DMS 273 (cell line): ENCODE measurements around the gene SERPINB8.

ENCODE experiments used
- DNase-seq: peaks from one replicate; lab custom pipeline; 2025; ENCODE audit not compliant: unreplicated experiment; lab: John Stamatoyannopoulos, UW

The SERPINB8 gene

DNA sequence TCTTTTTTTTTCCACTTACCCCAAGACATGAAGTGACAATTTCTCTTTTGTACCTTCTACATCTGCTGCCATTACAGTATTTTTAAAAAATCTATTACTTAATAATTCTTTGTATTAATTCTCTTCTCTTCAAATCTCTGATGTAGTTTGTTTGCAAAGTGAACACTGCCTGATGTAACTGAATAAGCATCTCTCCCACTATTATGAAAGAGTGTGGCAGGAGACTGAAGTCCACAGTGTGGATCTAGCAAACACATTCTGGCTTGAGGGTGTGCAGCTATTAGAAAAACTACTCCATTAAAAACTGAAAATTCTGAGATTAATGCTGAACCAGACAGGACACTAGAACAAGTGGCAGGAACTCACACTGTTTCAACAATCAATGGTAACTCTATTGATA is 5.0 kb upstream of the SERPINB8 start:
- no peak for DNase-seq

DNA sequence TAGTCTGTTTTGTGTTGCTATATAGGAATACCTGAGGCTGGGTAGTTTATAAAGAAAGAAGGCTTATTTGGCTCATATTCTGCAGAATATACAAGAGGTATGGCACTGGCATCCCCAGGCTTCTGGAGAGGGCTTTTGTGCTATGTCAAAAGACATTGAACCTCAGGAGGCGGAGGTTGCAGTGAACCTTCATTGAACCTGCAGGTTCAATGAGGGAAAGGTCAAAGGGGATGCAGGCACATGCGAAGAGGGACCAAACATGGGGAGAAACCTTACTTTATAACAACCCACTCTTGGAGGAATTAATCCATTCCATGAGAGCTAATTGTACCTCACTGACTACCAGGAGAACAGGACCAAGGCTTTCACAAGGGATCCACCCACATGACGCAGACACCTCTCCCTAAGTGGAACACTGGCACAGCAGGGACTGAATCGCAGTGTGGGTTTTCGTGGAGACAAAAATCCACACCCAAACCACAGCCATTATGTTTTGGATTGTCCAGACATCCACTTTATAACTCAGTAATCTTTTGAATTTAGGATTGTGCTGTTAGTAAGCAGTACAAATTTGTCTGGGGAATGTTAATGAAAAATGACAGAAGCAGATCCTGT is 4.1 kb upstream of the SERPINB8 start:
- no peak for DNase-seq

DNA sequence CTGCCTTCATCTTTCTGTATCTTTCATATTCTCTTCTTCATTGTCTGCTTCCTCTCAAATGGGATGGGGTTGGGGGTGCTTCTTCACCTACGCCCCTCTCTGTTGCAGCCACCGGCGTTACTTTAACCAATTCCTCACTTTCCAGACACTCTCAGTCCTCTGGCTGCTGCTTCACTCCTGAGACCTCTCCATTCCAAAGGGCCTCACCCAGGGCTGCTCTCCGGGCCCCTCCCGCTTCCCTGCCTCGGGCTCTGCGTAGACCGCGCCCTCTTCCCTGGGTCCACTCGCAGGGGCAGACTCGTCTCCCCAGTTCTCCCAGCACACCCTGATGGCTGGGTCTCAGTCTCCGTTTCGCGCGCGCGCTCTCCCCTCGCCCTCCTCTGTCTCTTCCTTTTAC is 926 bp downstream of the SERPINB8 start:
- peak; percentile 64 for DNase-seq

- no peak for DNase-seq
Observed at GRCh38 chr18:63971320-63972001, 1.6 kb downstream of the SERPINB8 start.

DNA sequence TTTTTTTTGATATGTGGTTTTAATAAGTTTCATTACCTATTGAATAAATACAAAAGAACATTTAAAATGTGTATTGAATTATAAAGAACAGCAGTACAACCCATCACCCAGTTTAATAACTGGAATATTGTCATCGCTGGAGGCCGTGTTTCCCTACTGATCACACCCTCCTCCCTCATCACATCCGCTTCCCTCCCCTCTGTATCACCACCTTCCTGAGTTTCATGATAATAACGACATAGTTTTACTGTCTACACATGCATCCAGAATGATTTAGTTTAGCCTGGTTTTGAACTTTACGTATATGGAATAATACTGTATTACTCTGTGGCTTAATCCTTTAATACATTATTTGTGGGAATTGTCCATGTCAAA is 2.1 kb downstream of the SERPINB8 start:
- no peak for DNase-seq

GRCh38 chr18:63974991-63975390 is 5.1 kb downstream of the SERPINB8 start:
- DNase-seq: peak; percentile 47

DNA sequence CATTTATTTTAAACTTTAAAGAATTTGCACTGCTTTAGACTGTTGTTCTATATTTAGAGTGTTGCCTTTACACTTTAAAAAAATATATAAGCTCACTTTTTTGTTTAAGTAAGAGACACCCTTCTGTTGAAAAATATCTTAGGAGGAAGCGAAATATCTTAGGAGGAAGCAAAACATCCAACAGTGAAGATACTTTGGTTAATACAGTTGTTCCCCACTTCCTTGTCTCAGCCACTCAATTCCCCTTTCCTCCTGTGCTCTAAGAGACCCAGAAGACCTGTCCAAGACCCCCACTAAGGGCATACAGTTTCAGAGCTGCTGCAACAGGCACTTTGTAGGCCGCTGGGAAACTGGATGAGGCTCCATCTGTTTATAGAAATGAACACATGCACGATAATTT is 5.7 kb downstream of the SERPINB8 start:
- peak; percentile 21 for DNase-seq

DNA sequence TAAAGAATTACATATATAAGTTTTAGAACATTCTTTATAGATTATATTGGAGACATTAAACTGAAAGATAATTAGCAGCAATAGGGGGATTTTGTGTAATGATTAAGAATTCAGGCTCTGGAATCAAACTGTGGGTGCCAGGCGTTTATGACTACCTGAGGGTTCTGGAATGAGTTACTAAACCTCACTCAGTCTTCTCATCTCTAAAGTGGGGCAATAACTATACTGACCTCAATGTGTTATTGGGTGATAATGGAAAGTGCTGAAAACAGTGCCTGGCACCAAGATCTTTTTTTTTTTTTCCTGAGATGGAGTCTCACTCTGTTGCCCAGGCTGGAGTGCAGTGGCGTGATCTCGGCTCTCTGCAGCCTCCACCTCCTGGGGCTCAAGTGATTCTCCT is 7.2 kb downstream of the SERPINB8 start:
- no peak for DNase-seq

DNA sequence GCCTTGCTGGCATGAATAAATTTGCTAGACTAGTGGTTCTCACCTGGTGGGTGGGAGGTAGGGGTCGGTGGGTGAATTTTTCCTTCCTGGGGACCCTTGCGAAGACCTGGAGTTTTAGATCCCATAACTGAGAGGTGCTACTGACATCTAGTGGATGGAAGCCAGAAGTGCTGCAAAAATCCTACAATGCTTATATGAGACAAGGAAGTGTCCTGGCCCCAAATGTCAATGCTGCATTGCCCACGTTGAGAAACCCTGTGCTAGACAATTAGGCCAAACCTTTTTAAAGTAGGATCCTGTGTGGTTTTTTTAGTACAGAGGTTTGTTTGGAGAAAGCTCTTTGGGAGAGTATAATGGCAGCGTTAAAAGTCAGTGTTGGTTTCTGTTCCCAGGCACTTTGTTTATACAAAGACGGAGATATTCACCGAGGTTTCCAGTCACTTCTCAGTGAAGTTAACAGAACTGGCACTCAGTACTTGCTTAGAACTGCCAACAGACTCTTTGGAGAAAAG is 9.6 kb downstream of the SERPINB8 start:
- DNase-seq: peak; percentile 76

- DNase-seq: no peak
Observed at GRCh38 chr18:63980027-63980426, 10.1 kb downstream of the SERPINB8 start.

- DNase-seq: no peak
Observed at GRCh38 chr18:63980896-63981460, 11.1 kb downstream of the SERPINB8 start.

DNA sequence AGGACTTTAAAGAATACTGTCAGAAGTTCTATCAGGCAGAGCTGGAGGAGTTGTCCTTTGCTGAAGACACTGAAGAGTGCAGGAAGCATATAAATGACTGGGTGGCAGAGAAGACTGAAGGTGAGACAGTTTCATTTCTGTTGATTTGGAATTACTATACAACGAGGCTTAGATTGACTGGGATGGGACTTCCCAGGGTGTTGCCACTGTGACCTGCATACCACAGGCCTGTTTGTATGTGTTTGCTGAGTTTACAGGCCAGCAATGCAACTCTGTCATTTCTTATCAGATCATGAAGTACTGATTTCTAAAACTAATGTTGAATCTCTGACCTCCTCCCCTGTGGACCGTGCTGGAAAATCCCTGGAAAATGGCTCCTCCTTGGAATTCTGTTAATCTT is 11.8 kb downstream of the SERPINB8 start:
- DNase-seq: no peak

DNA sequence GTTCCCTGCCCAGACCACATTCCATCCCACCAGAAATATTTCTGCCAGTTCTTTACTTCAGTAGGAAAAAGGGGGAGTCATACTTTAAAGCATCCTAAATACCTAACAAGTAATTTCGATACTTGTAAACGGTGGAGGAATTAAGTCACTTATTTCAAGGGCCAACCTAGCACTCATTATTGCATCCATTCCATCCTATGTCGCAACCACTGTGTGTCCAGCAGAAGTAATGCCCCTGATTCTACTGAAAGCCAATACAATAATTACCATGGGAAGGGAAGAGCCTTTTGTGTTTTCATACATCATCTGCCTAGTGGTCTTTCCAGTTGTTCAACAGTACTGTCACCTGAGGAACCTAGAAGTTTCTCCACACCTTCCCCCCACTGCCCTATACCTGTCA is 12.5 kb downstream of the SERPINB8 start:
- DNase-seq: no peak

GRCh38 chr18:63986885-63987284 is 17.0 kb downstream of the SERPINB8 start:
- no peak for DNase-seq

- DNase-seq: no peak
Observed at GRCh38 chr18:63987743-63988142, 17.9 kb downstream of the SERPINB8 start.

GRCh38 chr18:63992751-63993150 is 22.9 kb downstream of the SERPINB8 start:
- DNase-seq: no peak

GRCh38 chr18:63994783-63995399 is 25.0 kb downstream of the SERPINB8 start:
- peak; percentile 74 for DNase-seq

DNA sequence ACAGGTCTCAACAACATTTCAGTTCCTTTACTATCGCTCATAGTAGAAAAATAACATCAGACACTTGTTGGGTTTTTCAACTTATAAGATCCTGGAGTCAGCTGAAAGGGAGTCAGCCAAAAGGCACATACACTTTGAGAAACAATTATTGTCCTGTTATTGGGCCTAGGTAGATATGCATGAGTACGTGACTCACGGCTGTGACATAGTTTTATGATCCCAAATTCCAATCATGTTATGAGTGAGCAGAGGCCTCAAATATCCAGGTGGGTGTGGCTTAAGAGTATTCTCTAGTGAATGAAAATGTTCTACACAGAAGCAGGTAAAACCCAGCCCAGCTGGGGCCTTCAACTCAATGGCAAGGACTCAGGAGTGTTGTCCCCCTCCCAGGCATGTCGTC is 27.2 kb downstream of the SERPINB8 start:
- DNase-seq: no peak

DNA sequence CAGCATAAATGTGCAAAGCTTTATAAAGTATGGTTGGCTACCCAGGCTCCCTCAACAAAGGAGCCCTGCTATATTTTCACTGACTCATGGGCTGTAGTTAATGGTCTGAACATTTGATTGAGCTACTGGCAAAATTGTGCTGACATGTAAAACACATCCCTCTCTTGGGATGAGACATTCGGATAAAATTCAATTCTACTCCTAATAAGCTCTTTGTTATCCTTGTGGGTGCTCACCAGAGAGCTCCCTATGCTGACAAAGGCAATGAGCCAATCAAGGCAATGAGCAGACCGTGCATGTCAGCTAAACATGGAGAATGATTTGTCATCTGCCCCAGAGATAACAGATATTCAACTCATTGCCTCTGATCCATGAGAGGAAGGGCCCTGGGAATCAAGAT is 27.7 kb downstream of the SERPINB8 start:
- no peak for DNase-seq

- no peak for DNase-seq
Observed at GRCh38 chr18:63999871-64000270, 30.0 kb downstream of the SERPINB8 start.

DNA sequence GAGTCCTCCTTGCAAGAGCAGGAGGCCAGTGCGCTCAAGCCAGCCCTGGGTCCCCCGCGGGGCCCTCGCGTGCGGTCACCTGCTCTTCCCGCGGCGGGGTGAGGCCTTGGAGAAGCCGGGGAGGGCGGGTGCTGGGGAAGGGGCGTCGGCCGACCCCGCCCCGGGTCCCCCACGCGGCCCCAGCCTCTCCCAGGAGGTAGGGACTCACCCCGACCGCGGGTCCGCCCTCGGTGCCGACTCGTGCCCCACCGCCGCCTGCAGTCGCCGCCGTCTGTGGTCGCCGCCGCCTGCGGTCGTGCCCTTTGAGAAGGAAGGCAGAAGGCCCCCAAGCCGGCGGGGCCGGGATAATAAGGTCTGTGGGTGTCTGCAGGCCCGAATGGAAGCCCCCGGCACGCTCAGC is 32.7 kb downstream of the SERPINB8 start:
- DNase-seq: no peak

DNA sequence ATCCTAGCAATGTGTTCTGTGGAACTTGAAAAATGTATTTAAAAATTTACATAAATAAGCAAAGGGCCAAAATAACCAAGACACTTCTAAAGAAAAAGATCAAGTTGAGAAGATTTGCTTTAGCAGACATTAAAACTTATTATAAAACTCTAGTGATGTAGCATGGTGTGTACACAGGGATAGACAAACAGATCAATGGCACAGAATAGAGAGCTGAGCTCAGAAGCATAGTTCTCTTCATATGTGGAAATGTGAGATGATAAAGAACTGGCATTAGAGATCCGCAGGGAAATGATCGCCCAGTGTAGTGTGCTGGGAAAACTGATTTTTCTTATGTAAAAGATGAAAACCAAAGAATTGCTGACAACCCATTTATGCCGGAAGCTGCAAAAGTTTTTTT is 39.4 kb downstream of the SERPINB8 start:
- DNase-seq: no peak
